ENCODE data around the gene CALCOCO1.
"Not testable (repeated sequence)": the region's sequence is repeated elsewhere in the genome, so short reads cannot be mapped to it uniquely, and the experiment has no call there.

The CALCOCO1 gene

DNA sequence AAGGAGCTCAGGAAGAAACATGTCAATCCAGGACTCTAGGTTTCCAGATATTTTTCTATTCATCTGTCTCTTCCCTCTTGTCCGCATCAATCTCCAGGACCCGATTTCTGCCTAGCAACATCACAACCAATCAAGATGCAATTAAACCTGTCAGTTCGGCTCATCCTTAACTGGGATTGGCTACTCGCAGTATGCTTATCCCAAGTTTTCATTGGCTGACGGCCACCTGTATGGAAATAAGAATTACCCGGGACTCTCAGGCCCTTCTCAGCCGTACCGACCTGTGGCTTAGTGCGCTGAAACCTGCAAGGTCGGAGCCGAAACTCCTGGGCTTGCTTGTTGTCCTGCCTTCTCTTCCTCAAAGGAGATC is 31.0 kb downstream of the CALCOCO1 start:
- peak; percentile 84 to 93 for DNase-seq

DNA sequence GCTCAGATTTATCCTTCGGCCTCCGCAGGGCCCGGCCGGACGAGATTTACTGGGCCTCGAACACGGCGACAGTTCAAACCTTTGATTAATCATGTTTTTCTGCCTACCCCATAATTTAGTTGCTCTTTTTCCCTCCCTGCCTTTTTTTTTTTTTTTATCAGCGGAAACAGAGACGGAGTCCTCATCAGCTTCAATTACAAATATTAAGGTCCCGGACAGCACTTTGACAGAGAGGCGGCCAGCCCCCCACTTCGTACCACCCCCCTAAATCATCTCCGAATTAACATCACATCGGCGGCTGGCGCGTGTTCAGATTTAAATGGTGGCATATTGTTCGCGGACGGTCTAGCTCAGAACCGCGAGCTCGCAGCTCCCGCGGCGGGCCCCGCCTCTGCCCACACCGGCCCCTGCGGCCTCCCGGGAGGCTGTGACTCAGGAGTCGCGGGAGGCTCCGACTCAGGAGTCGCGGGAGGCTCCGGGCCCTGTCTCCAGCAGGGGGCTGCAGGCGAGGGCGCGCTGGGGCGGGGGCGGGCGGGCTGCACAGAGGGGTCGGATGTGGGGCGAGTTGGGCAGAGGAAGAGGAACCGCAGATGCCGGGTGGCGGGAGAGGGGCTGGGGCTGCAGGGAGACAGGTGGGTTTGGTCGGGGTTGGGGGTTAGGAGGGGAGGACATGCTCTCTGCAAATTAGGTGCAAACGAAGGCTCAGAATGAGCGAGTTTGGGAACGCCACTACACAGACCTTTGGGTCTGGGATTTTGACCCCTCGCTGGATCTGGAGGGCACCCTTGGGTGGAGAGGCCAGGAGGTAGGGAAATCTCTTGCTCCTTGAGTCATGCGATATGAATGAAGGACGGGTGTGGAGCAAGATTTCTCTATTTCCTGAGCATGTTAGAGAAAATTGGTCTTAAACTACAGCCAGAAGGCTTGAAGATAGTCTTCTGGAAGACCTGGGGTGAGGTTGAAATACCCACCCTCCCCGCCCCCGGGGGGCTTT is 31.8 kb downstream of the CALCOCO1 start:
- no peak for DNase-seq

DNA sequence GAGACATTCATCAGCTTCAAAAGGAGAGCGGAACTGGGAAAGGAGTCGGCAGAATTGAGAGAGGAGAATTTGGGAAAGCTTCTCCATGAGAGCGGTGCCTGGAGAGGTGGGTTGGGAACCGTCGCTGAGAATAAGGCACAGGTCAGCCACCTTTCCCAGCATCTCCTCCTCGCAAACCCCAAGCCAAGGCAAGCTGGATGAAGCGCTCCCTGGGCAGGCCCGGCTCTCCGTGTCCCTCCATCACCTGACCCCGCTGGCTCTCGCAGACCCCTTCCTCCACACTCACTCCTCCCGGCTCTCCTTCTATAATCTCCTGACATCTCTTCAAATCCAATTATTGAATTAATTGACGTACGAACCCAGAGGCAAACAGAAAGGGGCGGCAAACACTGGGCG is 32.5 kb downstream of the CALCOCO1 start:
- no peak for DNase-seq

DNA sequence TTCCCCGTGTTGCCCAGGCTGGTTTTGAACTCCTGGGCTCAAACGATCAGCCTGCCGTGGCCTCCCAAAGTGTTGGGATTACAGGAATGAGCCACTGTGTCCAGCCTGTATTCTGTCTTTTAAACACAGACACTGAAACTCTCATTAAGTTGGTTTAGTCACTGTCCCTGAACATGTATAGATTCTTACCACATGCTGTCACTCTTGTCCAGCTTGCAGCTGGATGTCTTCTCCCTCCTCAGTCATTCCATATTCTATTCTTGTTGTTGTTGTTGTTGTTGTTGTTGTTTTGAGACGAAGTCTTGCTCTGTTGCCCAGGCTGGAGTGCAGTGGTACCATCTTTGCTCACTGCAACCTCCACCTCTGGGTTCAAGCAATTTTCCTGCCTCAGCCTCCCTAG is 39.1 kb downstream of the CALCOCO1 start:
- no peak for DNase-seq

DNA sequence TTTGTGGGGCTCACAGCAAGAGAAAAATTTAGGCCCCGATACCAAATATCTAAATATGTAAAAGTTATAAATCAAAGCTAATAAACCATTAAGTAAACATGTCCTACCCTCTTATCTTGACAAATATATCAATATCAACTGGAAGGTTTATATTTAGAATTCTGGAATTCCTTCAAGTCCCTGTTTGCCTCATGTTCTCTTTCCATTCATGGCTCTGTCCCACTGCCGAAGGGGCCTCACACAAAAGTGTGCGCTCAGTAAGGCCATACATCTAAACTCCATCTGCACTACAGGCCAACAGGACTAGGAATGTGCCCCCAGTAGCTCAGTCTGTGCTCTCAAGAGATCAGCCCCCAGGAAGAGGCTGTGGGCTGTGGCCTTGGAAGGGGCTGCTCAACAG is 40.8 kb downstream of the CALCOCO1 start:
- DNase-seq: no peak

DNA sequence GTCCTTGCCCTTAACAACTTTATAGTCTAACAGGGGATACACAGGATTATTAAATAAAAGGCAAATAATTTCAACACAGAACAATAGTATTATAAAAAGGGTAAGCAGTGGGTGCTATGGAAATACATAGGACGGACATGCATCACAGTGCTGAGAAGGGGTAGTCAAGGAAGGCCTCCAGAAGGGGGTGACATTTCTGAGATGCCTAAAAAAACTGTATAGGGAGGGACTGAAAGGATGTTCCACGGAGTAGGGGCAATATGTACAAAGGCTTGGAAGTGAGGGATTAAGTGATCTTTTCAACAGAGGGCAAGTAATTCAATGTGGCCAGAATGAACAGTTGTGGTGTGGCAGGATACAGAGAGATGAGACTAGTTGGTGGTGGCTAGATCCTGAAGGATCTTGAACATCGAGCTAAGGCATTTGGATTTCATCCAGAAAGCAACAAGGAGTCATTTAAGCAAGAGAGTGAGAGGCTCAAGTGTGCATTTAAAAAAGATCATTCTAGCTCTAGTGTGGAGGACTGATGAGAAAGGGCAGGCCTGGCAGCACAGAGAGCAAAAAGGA is 42.5 kb downstream of the CALCOCO1 start:
- DNase-seq: no peak

DNA sequence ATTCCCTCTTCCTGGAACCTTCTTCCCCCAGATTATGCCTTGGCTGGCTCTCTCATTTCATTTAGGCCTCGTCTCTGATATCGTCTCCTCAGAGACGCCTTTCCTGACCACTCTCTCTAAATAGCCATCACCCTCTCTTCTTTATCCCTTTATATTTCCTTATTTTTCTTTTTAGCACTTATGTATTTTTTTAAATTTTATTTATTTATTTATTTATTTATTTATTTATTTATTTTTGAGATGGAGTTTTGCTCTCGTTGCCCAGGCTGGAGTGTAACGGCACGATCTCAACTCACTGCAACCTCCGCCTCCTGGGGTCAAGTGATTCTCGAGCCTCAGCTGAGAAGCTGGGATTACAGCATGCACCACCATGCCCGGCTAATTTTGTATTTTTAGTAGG is 43.3 kb downstream of the CALCOCO1 start:
- no peak for DNase-seq

DNA sequence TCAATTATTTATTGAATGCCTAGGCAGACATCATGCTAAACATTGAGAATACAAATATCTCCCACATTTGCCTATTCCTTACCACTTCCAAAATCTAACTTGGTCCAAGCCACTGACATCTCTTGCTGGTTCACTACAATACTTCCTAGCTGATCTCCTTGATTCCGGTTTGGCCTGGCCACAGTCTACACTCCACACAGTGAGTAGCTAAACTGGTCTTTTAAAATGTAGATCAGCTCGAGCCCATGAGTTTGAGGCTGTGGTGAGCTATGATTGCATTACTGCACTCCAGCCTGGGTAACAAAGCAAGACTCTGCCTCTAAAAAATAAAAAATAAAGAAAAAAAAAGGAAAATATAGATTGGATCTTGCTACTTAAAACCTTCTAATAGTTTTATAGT is 43.8 kb downstream of the CALCOCO1 start:
- DNase-seq: no peak

DNA sequence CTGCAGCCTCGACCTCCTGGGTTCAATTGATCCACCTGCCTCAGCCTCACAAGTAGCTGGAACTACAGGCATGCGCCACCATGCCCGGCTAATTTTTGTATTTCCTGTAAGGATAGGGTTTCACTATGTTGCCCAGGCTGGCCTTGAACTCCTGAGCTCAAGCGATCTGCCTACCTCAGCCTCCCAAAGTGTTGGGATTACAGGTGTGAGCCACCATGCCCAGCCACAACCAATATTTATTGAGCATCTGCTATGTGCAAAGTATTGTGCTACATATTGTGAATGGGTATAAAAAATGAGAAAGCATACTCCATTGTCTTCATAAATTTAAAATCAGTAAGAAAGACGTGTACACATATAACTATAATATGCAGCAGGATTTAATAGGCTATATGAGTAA is 47.2 kb downstream of the CALCOCO1 start:
- not testable (repeated sequence) for DNase-seq

DNA sequence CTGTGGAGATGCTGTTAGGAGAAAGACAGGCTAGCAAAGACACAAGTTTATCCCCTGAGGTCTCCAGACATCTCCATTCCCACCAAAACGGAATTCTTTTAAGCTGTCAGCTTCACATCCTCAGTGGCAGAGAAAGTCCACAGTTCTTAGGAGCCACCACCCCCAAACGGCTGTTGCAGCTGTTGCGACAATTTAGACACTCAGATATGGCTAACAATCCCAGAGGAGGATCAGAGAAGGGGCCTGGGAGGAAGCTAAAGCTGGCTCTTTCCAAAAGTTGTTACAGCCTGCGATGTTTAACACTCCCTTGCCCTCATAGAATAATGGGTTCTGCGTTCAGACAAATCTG is 49.5 kb downstream of the CALCOCO1 start:
- DNase-seq: peak in 1 of 2 experiments; percentile 40

DNA sequence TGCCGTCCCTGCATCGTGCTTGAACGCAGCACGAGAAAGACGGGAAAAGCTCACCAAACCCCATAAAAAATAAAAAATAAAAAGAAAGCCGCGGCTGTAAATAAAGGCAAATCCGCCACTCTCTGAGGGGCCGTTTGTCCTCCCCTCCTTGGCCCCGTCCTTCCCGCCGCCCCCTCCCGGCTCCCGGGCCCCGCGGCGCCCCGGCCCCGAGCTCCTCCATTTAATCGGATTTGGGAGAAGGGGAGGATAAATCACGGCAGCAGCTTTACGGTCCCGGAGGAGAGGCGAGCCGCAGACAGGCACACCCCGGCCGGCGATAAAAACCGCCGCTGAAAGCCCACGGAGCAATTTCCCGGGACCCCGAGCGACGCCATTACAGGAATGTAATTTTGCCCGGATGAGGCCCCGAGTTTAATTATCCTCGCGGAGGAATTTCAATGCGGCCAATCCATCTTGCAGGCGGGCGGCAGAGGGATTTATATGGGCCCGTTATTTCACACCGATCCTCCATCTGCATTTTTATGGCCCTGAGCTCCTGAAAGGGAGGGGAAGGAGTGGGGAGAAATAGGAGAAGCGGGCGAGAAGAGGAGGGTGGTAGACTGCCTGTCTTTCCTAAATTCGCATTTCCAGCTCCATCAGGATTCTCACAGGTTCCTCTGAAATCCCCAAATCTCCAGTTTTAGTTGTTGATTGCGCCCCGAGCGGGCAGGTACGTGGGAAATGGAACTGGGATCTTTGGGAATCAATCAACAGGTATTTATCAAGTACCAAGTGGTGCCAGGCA is 50.0 kb downstream of the CALCOCO1 start:
- peak in 1 of 2 experiments; percentile 44 for DNase-seq

DNA sequence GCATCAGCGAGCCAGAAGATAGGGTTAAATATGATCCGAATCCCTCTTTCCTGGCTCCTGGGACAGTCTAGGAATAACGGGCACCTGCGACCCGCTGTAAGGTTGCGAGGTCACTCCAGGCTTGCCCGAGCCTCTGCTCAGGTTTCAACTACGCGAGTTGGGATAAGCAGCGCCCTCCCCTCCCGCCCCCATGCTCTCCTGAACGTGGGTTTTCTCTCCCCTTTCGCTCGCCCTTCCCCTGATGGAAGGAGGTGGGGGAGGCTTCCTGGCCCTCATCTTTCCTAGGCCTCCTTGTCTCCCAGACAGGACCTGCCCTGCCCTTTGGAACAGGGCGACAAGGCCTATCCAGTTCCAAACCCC is 50.6 kb downstream of the CALCOCO1 start:
- DNase-seq: peak; percentile 49 to 77

DNA sequence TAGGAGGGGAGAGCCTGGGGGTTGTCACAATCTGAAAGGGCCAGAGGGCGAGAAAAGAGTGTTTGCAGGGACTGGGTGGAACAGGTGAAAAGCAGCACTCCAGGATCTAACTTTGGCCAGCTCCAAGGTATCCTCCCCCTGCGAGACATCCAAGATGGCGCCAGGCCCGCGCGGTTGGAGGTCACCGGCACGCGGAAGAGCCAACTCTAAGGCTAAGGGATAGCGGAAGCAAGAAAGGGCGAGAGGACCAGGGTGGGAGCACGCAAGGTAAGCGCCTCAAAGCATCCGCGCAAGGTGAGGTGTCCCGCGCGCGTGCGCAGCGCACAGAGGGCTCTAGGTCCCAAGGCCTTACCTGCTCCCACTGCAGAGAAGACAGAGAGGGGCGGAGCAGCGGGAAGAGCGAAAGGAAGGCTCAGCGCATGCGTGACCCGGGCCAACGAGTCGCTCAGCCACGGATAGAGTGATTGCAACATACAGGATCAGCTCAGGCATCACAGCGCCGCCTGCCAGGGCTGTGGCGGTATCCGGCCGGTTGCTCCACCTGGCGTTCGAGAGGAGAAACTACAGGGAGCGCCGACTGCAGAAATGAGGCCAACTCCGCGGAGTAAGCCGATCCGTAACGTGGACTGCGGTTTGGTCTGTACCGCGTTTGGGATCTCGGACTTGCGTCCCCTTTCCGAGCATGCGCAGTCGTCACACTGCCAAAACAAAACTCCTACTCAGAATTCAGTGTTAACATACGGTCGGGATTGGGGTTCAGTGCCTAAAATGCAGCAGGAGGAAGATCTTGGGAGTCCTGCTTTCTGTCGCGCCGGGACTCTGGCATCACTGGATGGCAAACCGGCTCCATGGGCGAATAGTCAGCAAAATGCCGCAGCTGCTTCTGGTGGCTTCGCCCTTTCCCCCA is 51.3 kb downstream of the CALCOCO1 start, which contains the start of gene ATP5MC2:
TSS of gene ATP5MC2 (minus strand) at position 383 of the 907 bp plus-strand sequence. CDS start 3,469 bp downstream, outside the sequence.
- peak; percentile 95 to 97 for DNase-seq

DNA sequence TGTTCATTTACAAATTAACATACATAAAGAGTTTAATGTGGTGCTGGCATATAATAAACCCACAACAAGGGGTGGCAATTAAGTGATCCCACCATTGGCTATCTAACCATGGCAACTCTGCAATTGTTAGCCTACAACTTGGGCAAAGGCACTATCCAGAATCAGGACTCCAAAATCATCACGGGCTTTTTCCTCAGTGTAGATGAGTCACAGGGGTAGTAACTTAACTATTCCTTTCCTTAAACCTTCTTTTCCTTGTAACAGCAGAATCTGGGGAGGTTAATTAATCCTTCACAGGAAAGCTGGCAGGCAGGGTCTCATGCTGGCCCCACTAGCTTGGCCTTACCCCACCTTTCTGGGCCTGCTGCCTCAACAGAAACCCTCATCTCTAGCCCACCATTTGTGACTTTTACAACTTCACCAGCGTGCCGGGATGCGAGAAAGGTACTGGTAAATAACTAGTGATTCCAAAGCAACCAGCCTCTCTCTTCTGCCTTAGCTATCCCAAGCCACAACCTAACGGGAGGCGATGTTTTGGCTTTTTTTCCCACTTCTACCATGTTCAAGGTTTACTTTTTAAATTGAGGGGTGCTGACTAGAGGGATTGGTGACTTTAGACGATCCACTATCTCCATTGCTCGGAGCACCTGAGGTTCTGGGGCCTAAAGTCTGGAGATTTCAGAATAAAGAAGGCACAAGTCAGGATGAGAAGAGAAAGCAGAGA is 52.1 kb downstream of the CALCOCO1 start:
- DNase-seq: no peak

DNA sequence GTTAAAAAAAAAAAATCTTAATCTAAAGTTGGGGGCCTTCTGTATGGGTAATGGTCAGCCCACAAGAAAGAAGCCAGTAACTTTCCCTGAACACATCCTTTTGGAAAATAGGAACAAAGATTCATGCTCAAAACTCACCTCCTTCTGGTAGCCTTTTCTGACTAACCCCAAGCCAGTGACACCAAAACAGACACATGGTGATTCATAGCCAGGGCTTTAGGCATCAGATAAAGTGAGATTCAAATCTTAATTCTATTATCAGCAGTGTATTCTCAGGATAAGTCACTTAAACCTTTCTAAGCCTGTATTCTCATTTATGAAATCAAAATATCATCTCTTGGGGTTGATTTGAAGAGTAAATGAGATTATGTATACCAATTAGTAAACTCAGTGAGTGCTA is 56.3 kb downstream of the CALCOCO1 start:
- DNase-seq: no peak

DNA sequence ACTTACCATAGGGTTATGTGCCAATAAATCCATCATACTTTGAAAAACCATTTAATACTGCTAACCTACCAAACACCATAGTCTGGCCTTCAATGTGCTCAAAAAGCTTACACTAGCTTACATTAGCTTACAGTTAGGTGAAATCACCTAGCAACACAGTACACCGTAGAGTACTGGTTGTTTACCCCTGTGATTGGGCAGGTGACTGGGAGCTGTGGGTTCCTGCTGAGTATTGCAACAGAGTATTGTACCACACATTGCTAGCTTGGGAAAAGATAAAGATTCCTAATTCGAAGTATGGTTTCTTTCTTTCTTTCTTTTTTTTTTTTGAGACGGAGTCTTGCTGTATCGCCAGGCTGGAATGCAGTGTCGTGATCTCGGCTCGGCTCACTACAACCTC is 56.9 kb downstream of the CALCOCO1 start:
- no peak for DNase-seq

DNA sequence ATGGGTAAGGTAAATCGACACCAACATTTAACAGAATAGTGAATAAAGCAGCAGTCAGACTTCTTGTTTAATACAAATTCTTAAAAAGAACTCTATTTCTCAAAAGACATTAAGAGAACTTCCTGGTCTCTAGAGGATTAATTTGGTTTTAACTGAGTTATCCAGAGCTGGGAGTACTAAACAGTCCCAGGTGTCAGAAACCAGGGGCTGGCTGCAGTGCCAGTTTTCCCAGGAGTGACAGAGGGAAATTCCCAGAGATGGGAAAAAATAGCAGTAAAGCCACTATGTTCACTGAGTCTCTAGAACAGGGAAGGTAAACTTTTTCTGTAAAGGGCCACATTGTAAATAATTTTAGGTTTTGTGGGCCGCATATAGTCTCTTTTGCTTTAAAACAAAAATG is 60.2 kb downstream of the CALCOCO1 start:
- no peak for DNase-seq

DNA sequence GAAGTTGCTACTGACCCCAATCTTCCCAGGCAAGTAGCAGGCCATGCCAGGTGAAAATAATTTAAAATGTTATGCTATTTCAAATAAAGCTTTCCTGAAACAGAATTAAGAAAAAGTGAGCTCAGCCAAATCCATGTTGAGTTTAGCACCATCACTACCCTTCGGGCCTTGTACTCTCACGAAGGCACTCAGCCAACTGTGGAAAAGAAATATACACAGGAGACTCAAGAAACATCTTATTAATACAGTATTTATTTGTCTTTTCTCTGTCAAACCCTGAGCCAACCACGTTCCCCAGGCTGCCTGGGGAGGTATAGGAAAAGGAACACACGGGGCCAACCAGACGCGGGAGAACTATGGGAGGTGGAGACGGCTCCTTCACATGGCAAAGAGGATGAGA is 62.3 kb downstream of the CALCOCO1 start:
- no peak for DNase-seq

DNA sequence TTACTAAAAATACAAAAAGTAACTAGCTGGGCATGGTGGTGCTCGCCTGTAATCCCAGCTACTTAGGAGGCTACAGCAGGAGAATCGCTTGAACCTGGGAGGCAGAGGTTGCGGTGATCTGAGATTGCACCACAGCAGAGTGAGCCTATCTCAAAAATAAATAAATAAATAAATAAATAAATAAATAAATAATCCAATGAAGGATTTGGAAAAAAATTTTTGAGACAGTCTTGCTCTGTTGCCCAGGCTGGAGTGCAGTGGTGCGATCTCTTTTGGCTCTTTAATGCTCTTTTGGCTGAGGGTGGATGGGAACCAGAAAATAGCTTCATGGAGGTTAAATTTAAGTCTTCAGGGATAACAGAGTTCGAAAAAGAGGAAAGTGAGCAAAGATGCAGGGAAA is 63.1 kb downstream of the CALCOCO1 start:
- no peak for DNase-seq

DNA sequence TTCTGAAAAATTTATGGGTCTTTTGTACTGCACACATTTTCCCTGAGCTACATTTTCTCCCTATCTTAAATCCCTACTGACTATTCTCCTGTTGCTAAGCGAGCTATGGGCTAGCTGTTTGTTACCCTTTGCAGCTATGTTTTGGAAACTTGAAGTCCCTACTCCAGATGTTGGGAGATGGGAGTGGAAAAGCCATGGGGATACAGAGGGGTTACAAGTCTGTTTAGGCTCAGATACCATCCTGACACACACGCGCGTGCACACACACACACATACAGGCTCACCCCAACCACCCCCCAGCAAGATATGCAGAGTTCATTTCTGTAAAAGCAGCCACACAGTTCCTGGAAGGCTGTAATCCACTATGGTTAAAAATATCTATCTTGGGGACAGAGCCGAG is 67.2 kb downstream of the CALCOCO1 start:
- no peak for DNase-seq

DNA sequence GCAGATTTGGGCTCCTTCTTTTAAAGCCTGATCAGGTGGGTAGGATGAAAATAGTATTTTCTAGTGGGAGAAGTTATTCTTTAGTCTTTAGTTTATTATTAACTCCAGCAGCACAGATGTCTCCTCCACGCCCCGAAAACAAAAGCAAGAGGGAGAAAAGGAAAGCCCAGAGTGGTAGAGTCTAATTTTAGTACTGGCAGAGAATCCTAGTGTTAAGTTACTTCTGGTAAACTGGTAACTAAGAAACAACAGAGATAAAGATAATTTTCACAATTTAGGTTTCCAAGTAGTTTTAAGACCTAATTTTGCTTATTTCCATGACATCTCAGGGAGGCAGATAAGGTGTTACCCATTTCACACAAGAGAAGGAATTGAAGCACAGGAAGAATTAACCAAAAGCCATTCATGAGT is 67.7 kb downstream of the CALCOCO1 start:
- no peak for DNase-seq

DNA sequence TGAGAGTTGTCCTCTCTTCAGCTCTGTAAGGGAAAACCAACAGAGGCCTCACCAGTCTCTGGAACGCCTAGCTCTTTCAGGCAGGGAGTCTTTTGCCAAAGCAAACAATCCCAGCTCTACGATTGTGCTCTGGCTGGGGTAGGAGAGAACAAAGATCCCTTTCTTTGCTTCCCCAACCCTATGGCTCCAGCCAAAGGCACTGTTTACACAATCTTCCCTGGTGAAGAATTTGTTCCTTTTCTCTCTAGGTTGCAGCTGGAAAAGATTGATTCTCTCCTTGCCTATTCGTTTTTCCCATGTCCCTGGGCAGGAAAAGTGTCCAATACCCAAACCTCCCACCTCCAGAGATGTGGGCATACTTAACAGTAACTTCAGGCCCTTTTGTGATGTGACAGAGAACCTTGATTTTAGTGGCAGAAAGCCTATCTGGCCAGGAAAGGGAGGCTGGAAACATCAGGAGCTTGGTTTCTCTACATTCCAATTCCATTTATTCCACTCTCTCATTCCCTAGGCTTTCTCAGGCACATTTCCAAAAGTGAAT is 68.2 kb downstream of the CALCOCO1 start:
- DNase-seq: no peak

Measured in NCI-H524 (cell line).